Upper lobe of left lung (tissue), 4 donors: ENCODE data around the gene ITGA1.
A peak's percentile ranks its signal among the peaks of the same experiment; 100 is the strongest.

Experiments
- EP300 ChIP-seq, 4 donors: sonication (generic); formaldehyde crosslinking; IDR thresholded peaks; one replicate each; pipeline ENCODE4 v1.5.1; 2017; ENCODE audit warnings: antibody characterized with exemption in 4 of 4, control low read depth in 2 of 4
- POLR2A ChIP-seq, 4 donors: fragments of 450-650 bp; IDR thresholded peaks; one replicate each; pipeline ENCODE4 v1.5.1; 2016 to 2017; ENCODE audit warnings: antibody characterized with exemption in 4 of 4, mild to moderate bottlenecking in 2 of 4
- POLR2AphosphoS5 ChIP-seq, 2 donors: sonication (generic); formaldehyde crosslinking; IDR thresholded peaks; one replicate each; pipeline ENCODE4 v1.5.1; 2017; ENCODE audit warnings: antibody characterized with exemption in 2 of 2
- TF ChIP-seq, protein P1 (sequence below), 6 experiments: fragments of 450-650 bp in 4 of 6; fragments of 200-600 bp in 2 of 6; sonication (generic) in 2 of 6; IDR thresholded peaks; one replicate each; pipeline ENCODE4 v1.5.1; 2016 to 2019; ENCODE audit warnings: antibody characterized with exemption in 6 of 6

DNA sequence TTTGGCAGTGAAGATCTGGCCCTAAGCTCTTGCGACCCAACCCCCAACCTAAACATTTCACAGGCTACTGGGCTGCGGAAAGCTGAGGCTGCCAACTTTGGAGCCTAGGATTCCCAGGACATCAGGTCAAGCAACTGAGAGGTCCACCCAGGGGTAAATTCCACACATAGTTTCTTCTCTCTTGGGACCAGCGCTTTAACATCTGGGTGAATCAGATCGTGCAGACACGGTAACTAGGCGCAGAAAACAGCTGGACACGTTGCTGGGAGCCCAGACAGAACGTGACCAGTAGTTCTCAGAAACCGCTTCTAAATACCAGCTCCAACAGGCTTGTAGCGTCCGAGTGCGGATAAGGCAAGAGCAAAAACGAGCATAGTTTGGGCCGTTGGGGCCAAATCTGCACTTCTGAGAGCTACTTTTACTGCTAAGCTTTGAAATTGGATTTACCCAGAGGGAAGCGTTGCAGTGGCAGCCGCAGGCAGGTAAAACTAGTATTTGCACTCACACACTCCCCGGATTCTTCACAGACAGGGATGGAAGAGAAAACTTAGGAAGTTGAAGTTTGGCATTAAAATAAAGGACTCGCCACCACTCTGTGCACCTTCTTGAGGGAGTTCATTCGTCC, 11.8 kb downstream of the ITGA1 start:
- TF ChIP-seq EP300 (IDR thresholded peaks at IDR 0.05): peak in 1 of 4 donors; percentile 31
- TF ChIP-seq POLR2A (IDR thresholded peaks at IDR 0.05): no peak
- TF ChIP-seq, protein P1, sequence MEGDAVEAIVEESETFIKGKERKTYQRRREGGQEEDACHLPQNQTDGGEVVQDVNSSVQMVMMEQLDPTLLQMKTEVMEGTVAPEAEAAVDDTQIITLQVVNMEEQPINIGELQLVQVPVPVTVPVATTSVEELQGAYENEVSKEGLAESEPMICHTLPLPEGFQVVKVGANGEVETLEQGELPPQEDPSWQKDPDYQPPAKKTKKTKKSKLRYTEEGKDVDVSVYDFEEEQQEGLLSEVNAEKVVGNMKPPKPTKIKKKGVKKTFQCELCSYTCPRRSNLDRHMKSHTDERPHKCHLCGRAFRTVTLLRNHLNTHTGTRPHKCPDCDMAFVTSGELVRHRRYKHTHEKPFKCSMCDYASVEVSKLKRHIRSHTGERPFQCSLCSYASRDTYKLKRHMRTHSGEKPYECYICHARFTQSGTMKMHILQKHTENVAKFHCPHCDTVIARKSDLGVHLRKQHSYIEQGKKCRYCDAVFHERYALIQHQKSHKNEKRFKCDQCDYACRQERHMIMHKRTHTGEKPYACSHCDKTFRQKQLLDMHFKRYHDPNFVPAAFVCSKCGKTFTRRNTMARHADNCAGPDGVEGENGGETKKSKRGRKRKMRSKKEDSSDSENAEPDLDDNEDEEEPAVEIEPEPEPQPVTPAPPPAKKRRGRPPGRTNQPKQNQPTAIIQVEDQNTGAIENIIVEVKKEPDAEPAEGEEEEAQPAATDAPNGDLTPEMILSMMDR (IDR thresholded peaks at IDR 0.05): no peak
- peak in 1 of 2 donors; percentile 4 for TF ChIP-seq POLR2AphosphoS5 (IDR thresholded peaks at IDR 0.05)
